IMR-90 (cell line): ENCODE measurements around the gene KRTCAP2. TPM values are rescaled to one million over a fixed set of nuclear protein-coding genes. Genes with fewer than 3 reads are reported as not detected.
A peak's percentile ranks its signal among the peaks of the same experiment; 100 is the strongest.

Experiments
- ATAC-seq: fragments of 200-7000 bp; cut with Tn5 transposase; 2 replicates; pipeline ENCODE4 v1.9.1; 2020; ENCODE audit warnings: low read depth, mild to moderate bottlenecking, moderate library complexity
- BruUV-seq: library from RNA; stranded (reverse); fragments of 400-500 nt; replicated peaks from 2 replicates; lab custom pipeline; 2021; lab: Mats Ljungman, UMichigan
- CTCF ChIA-PET: fragments of 300-600 bp; formaldehyde crosslinking; extraction: SDS; loops from one replicate; lab custom pipeline; 2021; ENCODE audit warnings: antibody characterized with exemption; lab: Yijun Ruan, JAX
- POLR2A ChIA-PET: fragments of 300-600 bp; sonication (Branson Sonifier 250); formaldehyde crosslinking; loops from one replicate; lab custom pipeline; 2022; ENCODE audit warnings: antibody characterized with exemption; ENCODE audit not compliant: unreplicated experiment; lab: Charles Lee
- DNase-seq: peaks from one replicate; pipeline ENCODE4 v3.0.0; 2013
- H2AFZ ChIP-seq: replicated peaks from 2 replicates; pipeline ENCODE3; 2013; ENCODE audit warnings: low read length, mild to moderate bottlenecking; ENCODE audit not compliant: poor library complexity
- H2AK5ac ChIP-seq: 2 replicates; pipeline ENCODE4 v1.6.1; 2013; ENCODE audit warnings: low read depth, low read length, inconsistent platforms
- H2AK9ac ChIP-seq: replicated peaks from 2 replicates; pipeline ENCODE3; 2013; ENCODE audit warnings: mild to moderate bottlenecking, low read depth, low read length, moderate library complexity; ENCODE audit not compliant: poor library complexity
- H2BK120ac ChIP-seq: 2 replicates; pipeline ENCODE4 v1.6.1; 2013; ENCODE audit warnings: low read depth, low read length, inconsistent platforms
- H2BK15ac ChIP-seq: 3 replicates; pipeline ENCODE4 v1.6.1; 2013; ENCODE audit warnings: low read depth, low read length, inconsistent platforms
- H2BK20ac ChIP-seq: 2 replicates; pipeline ENCODE4 v1.6.1; 2013; ENCODE audit warnings: low read depth, mild to moderate bottlenecking, inconsistent platforms, low read length, moderate library complexity
- H2BK5ac ChIP-seq: 2 replicates; pipeline ENCODE4 v1.6.1; 2013; ENCODE audit warnings: mild to moderate bottlenecking, low read depth, low read length, inconsistent platforms; ENCODE audit not compliant: poor library complexity, severe bottlenecking
- H3K14ac ChIP-seq: replicated peaks from 2 replicates; pipeline ENCODE4 v1.6.1; 2013; ENCODE audit warnings: low read depth, low read length, inconsistent platforms
- H3K18ac ChIP-seq: 2 replicates; pipeline ENCODE4 v1.6.1; 2013; ENCODE audit warnings: low read depth, low read length, control low read depth
- H3K23ac ChIP-seq: 2 replicates; pipeline ENCODE4 v1.6.1; 2013; ENCODE audit warnings: low read depth, low read length, inconsistent platforms
- H3K27ac ChIP-seq: 2 replicates; pipeline ENCODE4 v1.5.1; 2013; ENCODE audit warnings: mild to moderate bottlenecking, control low read depth, low read length; ENCODE audit not compliant: insufficient read depth
- H3K27me3 ChIP-seq: 2 replicates; pipeline ENCODE4 v1.6.1; 2013; ENCODE audit warnings: low read length; ENCODE audit not compliant: control insufficient read depth, insufficient read depth
- H3K36me3 ChIP-seq: 2 replicates; pipeline ENCODE4 v1.6.1; 2013; ENCODE audit warnings: low read length, mixed read lengths; ENCODE audit not compliant: control insufficient read depth, insufficient read depth
- H3K4ac ChIP-seq: 2 replicates; pipeline ENCODE4 v1.6.1; 2013; ENCODE audit warnings: low read depth, low read length, inconsistent platforms
- H3K4me1 ChIP-seq: 2 replicates; pipeline ENCODE4 v1.6.1; 2013; ENCODE audit warnings: low read length, mixed read lengths; ENCODE audit not compliant: control insufficient read depth, insufficient read depth
- H3K4me2 ChIP-seq: 2 replicates; pipeline ENCODE4 v1.6.1; 2013; ENCODE audit warnings: low read depth, mild to moderate bottlenecking, control low read depth, low read length, moderate library complexity
- H3K4me3 ChIP-seq: 2 replicates; pipeline ENCODE4 v1.5.1; 2013; ENCODE audit warnings: low read depth, mild to moderate bottlenecking, control low read depth, low read length, moderate library complexity; ENCODE audit not compliant: insufficient read depth
- H3K56ac ChIP-seq: 2 replicates; pipeline ENCODE4 v1.6.1; 2013; ENCODE audit warnings: low read length, inconsistent platforms; ENCODE audit not compliant: insufficient read depth; ENCODE audit errors: extremely low read depth
- H3K79me1 ChIP-seq, 2 experiments: 2 replicates each; pipeline ENCODE4 v1.6.1; 2013; ENCODE audit warnings: low read length in 2 of 2, inconsistent platforms in 1 of 2, low read depth in 1 of 2
- H3K9ac ChIP-seq: 2 replicates; pipeline ENCODE4 v1.6.1; 2013; ENCODE audit warnings: low read depth, low read length, control low read depth
- H3K9me1 ChIP-seq: 2 replicates; pipeline ENCODE4 v1.6.1; 2013; ENCODE audit warnings: low read length, inconsistent platforms; ENCODE audit not compliant: insufficient read depth
- H3K9me3 ChIP-seq: 2 replicates; pipeline ENCODE4 v1.6.1; 2013; ENCODE audit warnings: low read length; ENCODE audit not compliant: control insufficient read depth, insufficient read depth
- H4K20me1 ChIP-seq: 2 replicates; pipeline ENCODE4 v1.6.1; 2013; ENCODE audit warnings: low read length, inconsistent platforms; ENCODE audit not compliant: insufficient read depth
- H4K5ac ChIP-seq: 2 replicates; pipeline ENCODE4 v1.6.1; 2013; ENCODE audit warnings: mild to moderate bottlenecking, low read depth, low read length, control low read depth
- H4K8ac ChIP-seq, 2 experiments: 2 replicates each; pipeline ENCODE4 v1.6.1; 2013; ENCODE audit warnings: low read depth in 2 of 2, low read length in 2 of 2, control low read depth in 1 of 2, inconsistent platforms in 1 of 2
- H4K91ac ChIP-seq: 2 replicates; pipeline ENCODE4 v1.6.1; 2013; ENCODE audit warnings: low read depth, low read length, inconsistent platforms; ENCODE audit not compliant: insufficient read depth
- BHLHE40 ChIP-seq: fragments of 150-350 bp; IDR thresholded peaks from 2 replicates; pipeline ENCODE4 v1.6.1; 2016; ENCODE audit warnings: mild to moderate bottlenecking, low read depth, low read length
- USF2 ChIP-seq: fragments of 150-350 bp; IDR thresholded peaks from 2 replicates; pipeline ENCODE4 v1.6.1; 2017; ENCODE audit warnings: mild to moderate bottlenecking, antibody characterized with exemption, low read length, low read depth
- WGBS, 2 experiments: methylation state at CpG; one replicate each; pipeline versions ENCODE4 v1.1.5 to v1.1.7; 2013; ENCODE audit warnings: missing lambda C conversion rate in 2 of 2; ENCODE audit not compliant: insufficient read length in 1 of 2; ENCODE audit errors: extremely low coverage in 2 of 2; 5-methylcytosine and 5-hydroxymethylcytosine counted together
- dilution Hi-C: fragments of 300-500 bp; cut with HindIII; formaldehyde crosslinking; loops from one replicate; pipeline ENCODE4 v1.14.3; 2018; ENCODE audit warnings: low sequenced_read_pairs; ENCODE audit not compliant: unreplicated experiment
- in situ Hi-C: fragments of 300-500 bp; cut with MboI; formaldehyde crosslinking; loops from 3 replicates; pipeline ENCODE4 v1.14.3; 2019; ENCODE audit warnings: low sequenced_read_pairs, inconsistent platforms, mixed read lengths
- intact Hi-C: fragments of 100-400 bp; cut with micrococcal nuclease; formaldehyde crosslinking; loops from 2 replicates; pipeline ENCODE4 v1.10.0; 2022
- polyA plus RNA-seq, 3 experiments: library from polyadenylated mRNA; depleted of rRNA; stranded (reverse); fragments of >200 nt; gene quantifications; 2 replicates each; pipeline ENCODE4 v1.2.3, GENCODE V29; 2012; ENCODE audit warnings: low replicate concordance in 1 of 3
- total RNA-seq: library from RNA; depleted of rRNA; stranded (reverse); fragments of >200 nt; gene quantifications from 2 replicates; pipeline ENCODE4 v1.2.3, GENCODE V29; 2012

Gene KRTCAP2
- total and polyA plus RNA-seq, 2 of the 4 experiments (the other 2 are of a cell fraction) = 76.7 to 232 TPM

GRCh38 chr1:155210314-155211104 lies 37.4 kb upstream of the KRTCAP2 start:
- no peak overlapping the region for H3K27ac ChIP-seq
- no peak overlapping the region for H3K14ac ChIP-seq
- CTCF ChIA-PET = no interaction called here
- POLR2A ChIA-PET = no interaction called here
- H4K8ac ChIP-seq = peak overlapping the region in 1 of 2 experiments; percentile 99; a peak in 1 of 4 replicates
- no peak overlapping the region for H4K5ac ChIP-seq
- H3K4ac ChIP-seq = no peak overlapping the region
- no peak overlapping the region for H2AFZ ChIP-seq
- H4K91ac ChIP-seq = no peak overlapping the region
- peaks cover 13 to 24% of the 10 kb centered on the region in 2 experiments for H3K79me1 ChIP-seq
- no peak overlapping the region for H3K18ac ChIP-seq
- no peaks in the 10 kb centered on the region for H4K20me1 ChIP-seq
- H3K4me1 ChIP-seq = peaks cover 15% of the 10 kb centered on the region
- in situ Hi-C loops = no loop called here
- no peak overlapping the region for H2BK120ac ChIP-seq
- no peak overlapping the region for H3K9ac ChIP-seq
- no peak for DNase-seq
- WGBS, 2 experiments = no CpG with 5 or more reads among the region's 4 CpGs
- H2BK15ac ChIP-seq = no peak overlapping the region
- H2AK9ac ChIP-seq = no peak overlapping the region
- BruUV-seq = no TSS peak
- no peak for ATAC-seq
- no peak overlapping the region for H3K56ac ChIP-seq
- peaks cover 6% of the 10 kb centered on the region; the same call in 1 of the 2 replicates for H3K9me1 ChIP-seq
- peaks cover 8% of the 10 kb centered on the region for H3K36me3 ChIP-seq
- no peak overlapping the region for H3K4me3 ChIP-seq
- no peak overlapping the region; the same call in 1 of the 2 replicates for H2AK5ac ChIP-seq
- H2BK5ac ChIP-seq = no peak overlapping the region
- no peak overlapping the region for H3K23ac ChIP-seq
- no peak overlapping the region for H2BK20ac ChIP-seq
- H3K9me3 ChIP-seq = no peaks in the 10 kb centered on the region
- no peak overlapping the region for H3K4me2 ChIP-seq
- intact Hi-C loops = no loop called here
- dilution Hi-C loops = no loop called here
- H3K27me3 ChIP-seq = no peaks in the 10 kb centered on the region
- TF ChIP-seq BHLHE40 (no peak), USF2 (no peak)
